GM12878 (cell line): ENCODE data around the gene HEXB. TPM values are rescaled to one million over a fixed set of nuclear protein-coding genes. Genes with fewer than 3 reads are reported as not detected.

ENCODE experiments used
- ATAC-seq: fragments of 200-7000 bp; cut with Tn5 transposase; 3 replicates; pipeline ENCODE4 v1.9.1; 2020; ENCODE audit warnings: mild to moderate bottlenecking, moderate library complexity
- BruUV-seq: library from RNA; stranded (reverse); fragments of 400-500 nt; replicated peaks from 2 replicates; lab custom pipeline; 2021; lab: Mats Ljungman, UMichigan
- CTCF ChIA-PET: fragments of 300-600 bp; sonication (Branson Sonifier 250); formaldehyde crosslinking; extraction: SDS; loops from one replicate; lab custom pipeline; 2021; ENCODE audit warnings: inconsistent platforms; lab: Yijun Ruan, JAX
- POLR2A ChIA-PET: fragments of 350-600 bp; formaldehyde crosslinking; extraction: SDS; loops from one replicate; lab custom pipeline; 2021; ENCODE audit warnings: inconsistent platforms; lab: Charles Lee
- RAD21 ChIA-PET: fragments of 300-600 bp; sonication (Branson Sonifier 250); formaldehyde crosslinking; loops from one replicate; lab custom pipeline; 2023; ENCODE audit warnings: antibody characterized with exemption; ENCODE audit not compliant: unreplicated experiment; lab: Charles Lee
- SMC1A ChIA-PET: fragments of 300-600 bp; sonication (Branson Sonifier 250); formaldehyde crosslinking; loops from one replicate; lab custom pipeline; 2023; ENCODE audit not compliant: unreplicated experiment, uncharacterized antibody; lab: Charles Lee
- DNase-seq: peaks from one replicate; pipeline ENCODE4 v3.0.0-alpha.2; 2011; ENCODE audit warnings: low read depth, low spot score
- FAIRE-seq: peaks from 3 replicates; lab custom pipeline; 2011; peaks lifted over from hg19 to GRCh38; lab: Jason Lieb, UNC
- H2AFZ ChIP-seq: 2 replicates; pipeline ENCODE4 v1.6.0; 2011; ENCODE audit warnings: low read depth, low read length, control low read depth; ENCODE audit not compliant: control insufficient read depth
- H3K27ac ChIP-seq: 2 replicates; pipeline ENCODE4 v1.5.1; 2011; ENCODE audit warnings: control low read depth; ENCODE audit not compliant: control insufficient read depth, insufficient read depth
- H3K27me3 ChIP-seq, 2 experiments: replicated peaks in 1 of 2; 2 replicates each; pipeline versions ENCODE4 v1.6.0 to v1.6.1; 2011; ENCODE audit warnings: low read length in 1 of 2; ENCODE audit not compliant: control insufficient read depth in 2 of 2, insufficient read depth in 2 of 2
- H3K36me3 ChIP-seq, 2 experiments: 2 replicates each; pipeline ENCODE4 v1.5.1; 2011; ENCODE audit warnings: low read length in 1 of 2; ENCODE audit not compliant: control insufficient read depth in 2 of 2, insufficient read depth in 2 of 2
- H3K4me1 ChIP-seq: 2 replicates; pipeline ENCODE4 v1.6.1; 2011; ENCODE audit warnings: mild to moderate bottlenecking, low read length, moderate library complexity, mixed read lengths; ENCODE audit not compliant: control insufficient read depth, insufficient read depth
- H3K4me2 ChIP-seq: 2 replicates; pipeline ENCODE4 v1.6.0; 2011; ENCODE audit warnings: control low read depth; ENCODE audit not compliant: control insufficient read depth, insufficient read depth
- H3K4me3 ChIP-seq: fragments of 200-600 bp; sonication (generic); 2 replicates; pipeline ENCODE4 v1.5.1; 2016
- H3K79me2 ChIP-seq: 2 replicates; pipeline ENCODE4 v1.6.0; 2011; ENCODE audit warnings: low read length; ENCODE audit not compliant: control insufficient read depth, insufficient read depth
- H3K9ac ChIP-seq: 2 replicates; pipeline ENCODE4 v1.8.0; 2011; ENCODE audit warnings: low read length, control low read depth, mixed read lengths; ENCODE audit not compliant: control insufficient read depth, insufficient read depth
- H3K9me3 ChIP-seq: replicated peaks from 3 replicates; pipeline ENCODE4 v1.5.1; 2011; ENCODE audit warnings: mild to moderate bottlenecking, low read length; ENCODE audit not compliant: control insufficient read depth, insufficient read depth
- H4K20me1 ChIP-seq: 2 replicates; pipeline ENCODE4 v1.6.0; 2011; ENCODE audit not compliant: control insufficient read depth, insufficient read depth
- ETV6 ChIP-seq, 2 experiments: fragments of 450-650 bp in 1 of 2; IDR thresholded peaks in 1 of 2; conservative IDR thresholded peaks in 1 of 2; 2 replicates each; pipeline ENCODE4 v1.6.1; 2014; ENCODE audit warnings: antibody characterized with exemption in 1 of 2, borderline replicate concordance in 1 of 2, low read depth in 1 of 2, mild to moderate bottlenecking in 1 of 2, moderate library complexity in 1 of 2
- FOXM1 ChIP-seq: IDR thresholded peaks from 2 replicates; pipeline ENCODE4 v1.6.1; 2012; ENCODE audit warnings: low read depth, mild to moderate bottlenecking, inconsistent platforms, low read length, moderate library complexity
- RB1 ChIP-seq: fragments of 450-650 bp; formaldehyde crosslinking; IDR thresholded peaks from 2 replicates; pipeline ENCODE4 v1.6.1; 2017; ENCODE audit warnings: mild to moderate bottlenecking, borderline replicate concordance
- RELB ChIP-seq: fragments of 450-650 bp; IDR thresholded peaks from 2 replicates; pipeline ENCODE4 v1.6.1; 2017; ENCODE audit warnings: low read depth, mild to moderate bottlenecking, moderate library complexity
- SUPT20H ChIP-seq: IDR thresholded peaks from 2 replicates; pipeline ENCODE4 v1.6.1; 2011; ENCODE audit warnings: low read depth, mild to moderate bottlenecking, low read length, moderate library complexity, borderline replicate concordance; ENCODE audit not compliant: control insufficient read depth
- USF2 ChIP-seq: IDR thresholded peaks from 2 replicates; pipeline ENCODE4 v1.6.1; 2011; ENCODE audit warnings: low read depth, low read length, improper control_type of control experiment, borderline replicate concordance
- ZNF384 ChIP-seq: IDR thresholded peaks from 2 replicates; pipeline ENCODE4 v1.6.1; 2012; ENCODE audit warnings: low read depth, mild to moderate bottlenecking, low read length, improper control_type of control experiment, borderline replicate concordance
- ZNF687 ChIP-seq: fragments of 450-650 bp; IDR thresholded peaks from 2 replicates; pipeline ENCODE4 v1.6.1; 2017; ENCODE audit warnings: mild to moderate bottlenecking, moderate library complexity
- WGBS: methylation state at CpG from one replicate; pipeline ENCODE4 v1.1.6; 2016; ENCODE audit warnings: low lambda C conversion rate; ENCODE audit not compliant: insufficient replicate concordance, insufficient coverage; ENCODE audit errors: missing lambda C conversion rate; 5-methylcytosine and 5-hydroxymethylcytosine counted together
- in situ Hi-C: fragments of 300-500 bp; cut with MboI; formaldehyde crosslinking; loops from 9 replicates; pipeline ENCODE4 v1.14.3; 2018; ENCODE audit warnings: mixed read lengths
- intact Hi-C: fragments of 100-400 bp; cut with micrococcal nuclease; formaldehyde crosslinking; loops from one replicate; pipeline ENCODE4 v1.14.2; 2022; ENCODE audit not compliant: unreplicated experiment
- polyA plus RNA-seq, 11 experiments: library from polyadenylated mRNA; depleted of rRNA in 4 of 11; unstranded in 6 of 11; stranded (reverse) in 5 of 11; fragments of >200 nt; fragmentation: Nextera tagmentation in 4 of 11; fragmentation: Illumina TruSeq in 1 of 11; extraction: Ambion mirVana in 4 of 11; extraction: Trizol in 1 of 11; gene quantifications; 1 replicate in 1 of 11; 2 replicates in 10 of 11; pipeline versions ENCODE4 v1.2.1 to v1.2.3, GENCODE V29; 2011 to 2016; ENCODE audit warnings: inconsistent platforms in 2 of 11, missing spikeins in 2 of 11, low read depth in 1 of 11
- total RNA-seq, 4 experiments: library from RNA; depleted of rRNA in 3 of 4; stranded (reverse); fragments of >200 nt in 3 of 4; fragmentation: Illumina TruSeq in 1 of 4; extraction: Trizol in 1 of 4; gene quantifications; 2 replicates each; pipeline versions ENCODE4 v1.2.1 to v1.2.3, GENCODE V29; 2013 to 2021

The HEXB gene
- total and polyA plus RNA-seq, 10 of the 15 experiments (the other 5 are each of a cell fraction or from before 2014, with no cell fraction given), result 13.5 to 76.0 (median 42.6) TPM

GRCh38 chr5:74679966-74680365 lies 5.1 kb upstream of the HEXB start:
- intact Hi-C loops, result no loop called here
- no peak for ATAC-seq
- POLR2A ChIA-PET, result no interaction called here
- Histone ChIP-seq H3K4me2 (no peak overlapping the region), H3K79me2 (no peaks in the 10 kb centered on the region), H3K36me3 (no peaks in the 10 kb centered on the region), H3K4me3 (no peak overlapping the region), H3K9ac (no peak overlapping the region), H4K20me1 (no peaks in the 10 kb centered on the region), H2AFZ (no peak overlapping the region), H3K27ac (no peak overlapping the region), H3K4me1 (no peaks in the 10 kb centered on the region), H3K27me3 (no peaks in the 10 kb centered on the region), H3K9me3 (no peaks in the 10 kb centered on the region)
- in situ Hi-C loops, result loop anchor here (5.0 kb wide), 1 partner anchor 237 kb away; no protein-coding TSS in a partner anchor
- no peak for DNase-seq
- no peak for FAIRE-seq
- TF ChIP-seq ETV6 (conservative IDR thresholded peaks at IDR 0.05 in 1 of 2, IDR thresholded peaks at IDR 0.05 in 1 of 2; ENCODE audit: borderline replicate concordance in 1 of 2, low read depth in 1 of 2), result no peak
- TF ChIP-seq RELB, result no peak
- TF ChIP-seq SUPT20H, result no peak
- TF ChIP-seq USF2, result no peak
- no peak for TF ChIP-seq ZNF687
- no peak for TF ChIP-seq RB1
- TF ChIP-seq ZNF384, result no peak
- no peak for TF ChIP-seq FOXM1
- BruUV-seq, result no TSS peak
- SMC1A ChIA-PET, result no interaction called here
- WGBS, result 18% methylated on average over 4 of the region's 4 CpGs
- RAD21 ChIA-PET, result no interaction called here
- CTCF ChIA-PET, result no interaction called here
